GM18502 (cell line): Measurements from ENCODE around the gene SNX5.

Experiments
- ATAC-seq: cut with Tn5 transposase; IDR thresholded peaks from one replicate; pipeline ENCODE4 v1.9.1; 2021; ENCODE audit warnings: mild to moderate bottlenecking; ENCODE audit not compliant: unreplicated experiment, poor library complexity

SNX5 gene

GRCh38 chr20:17968366-17969277, at the start of gene SNX5, which contains the start of gene MGME1:
SNX5 (minus strand) TSS chr20:17968794; CDS start chr20:17968425, 369 bp downstream.
MGME1 (plus strand) TSS chr20:17969018; CDS start chr20:17969860, 842 bp downstream.
- peak; percentile 77 for ATAC-seq

DNA sequence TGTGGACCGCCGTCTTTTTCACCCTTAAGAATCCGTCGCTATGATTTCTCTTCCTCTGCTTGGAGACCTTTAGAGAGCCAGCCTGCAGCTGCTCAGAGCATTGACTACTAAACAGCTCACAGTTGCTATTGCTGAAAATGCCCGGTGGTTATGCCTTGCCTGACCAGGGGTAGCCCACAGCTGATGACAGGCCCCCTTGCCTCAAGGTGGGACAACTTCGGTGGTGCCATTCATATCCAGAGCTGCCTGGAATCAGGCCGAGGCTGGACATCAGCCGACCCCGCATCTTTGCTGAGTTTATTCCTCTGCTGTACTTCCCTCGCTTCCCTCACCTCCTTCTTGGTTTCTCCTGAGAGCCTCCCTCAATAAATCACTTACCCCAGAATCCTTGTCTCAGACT, 49.5 kb upstream of the SNX5 start:
- no peak for ATAC-seq

DNA sequence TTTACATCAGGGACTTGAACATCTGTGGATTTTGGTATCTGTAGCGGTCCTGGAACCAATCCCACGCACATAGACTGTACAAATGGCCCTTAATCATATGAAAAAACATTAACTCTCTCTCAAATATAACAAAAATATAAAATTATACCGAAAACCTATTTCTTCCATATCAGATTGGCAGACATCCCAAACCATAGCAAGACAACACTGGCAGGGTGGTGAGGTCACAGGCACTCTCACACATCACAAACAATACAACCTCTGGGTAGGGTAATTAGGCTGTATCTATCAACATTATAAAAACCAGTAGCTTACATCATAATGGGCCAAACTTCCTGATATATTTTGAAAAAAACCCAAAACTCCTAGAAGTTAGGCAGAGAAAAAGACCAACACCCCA, 48.2 kb upstream of the SNX5 start:
- ATAC-seq, result no peak

- no peak for ATAC-seq
These were observed 45.8 kb upstream of the SNX5 start for GRCh38 chr20:18014411-18014810.

DNA sequence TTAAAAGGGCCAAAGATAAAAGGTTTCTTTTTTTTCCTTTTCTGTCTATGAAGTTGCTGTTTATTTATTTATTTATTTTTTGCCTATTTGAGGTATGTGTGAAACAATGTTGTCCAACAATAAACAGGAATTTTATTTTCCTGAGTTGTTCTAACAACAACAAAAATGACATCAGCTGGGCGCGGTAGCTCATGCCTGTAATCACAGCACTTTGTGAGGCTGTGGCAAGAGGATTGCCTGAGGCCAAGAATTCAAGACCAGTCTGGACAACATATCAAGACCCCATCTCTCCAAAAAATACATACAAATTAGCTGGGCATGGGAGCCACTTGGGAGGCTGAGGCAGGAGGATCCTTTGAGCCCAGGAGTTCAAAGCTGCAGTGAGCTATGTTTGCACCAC, 44.3 kb upstream of the SNX5 start:
- no peak for ATAC-seq

DNA sequence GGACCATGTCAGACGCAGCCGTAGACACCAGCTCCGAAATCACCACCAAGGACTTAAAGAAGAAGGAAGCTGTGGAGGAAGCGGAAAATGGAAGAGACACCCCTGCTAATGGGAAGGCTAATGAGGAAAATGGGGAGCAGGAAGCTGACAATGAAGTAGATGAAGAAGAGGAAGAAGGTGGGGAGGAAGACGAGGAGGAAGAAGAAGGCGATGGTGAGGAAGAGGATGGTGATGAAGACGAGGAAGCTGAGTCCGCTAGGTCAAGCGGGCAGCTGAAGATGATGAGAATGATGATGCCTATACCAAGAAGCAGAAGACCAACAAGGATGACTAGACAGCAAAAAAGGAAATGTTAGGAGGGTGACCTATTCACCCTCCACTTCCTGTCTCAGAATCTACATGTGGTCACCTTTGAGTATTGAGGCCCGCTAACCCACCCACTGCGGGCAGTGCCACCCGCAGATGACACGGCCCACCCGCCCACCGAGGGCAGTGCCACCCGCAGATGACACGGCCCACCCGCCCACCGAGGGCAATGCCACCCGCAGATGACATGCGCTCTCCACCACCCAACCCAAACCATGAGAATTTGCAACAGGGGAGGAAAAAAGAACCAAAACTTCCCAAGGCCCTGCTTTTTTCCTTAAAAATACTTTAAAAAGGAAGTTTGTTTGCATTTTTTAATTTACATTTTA, 43.5 kb upstream of the SNX5 start:
- no peak for ATAC-seq

GRCh38 chr20:18011482-18011881, 42.9 kb upstream of the SNX5 start:
- ATAC-seq, result no peak

GRCh38 chr20:18009116-18009515, 40.5 kb upstream of the SNX5 start:
- no peak for ATAC-seq

GRCh38 chr20:18007534-18008292, 39.1 kb upstream of the SNX5 start:
- no peak for ATAC-seq

DNA sequence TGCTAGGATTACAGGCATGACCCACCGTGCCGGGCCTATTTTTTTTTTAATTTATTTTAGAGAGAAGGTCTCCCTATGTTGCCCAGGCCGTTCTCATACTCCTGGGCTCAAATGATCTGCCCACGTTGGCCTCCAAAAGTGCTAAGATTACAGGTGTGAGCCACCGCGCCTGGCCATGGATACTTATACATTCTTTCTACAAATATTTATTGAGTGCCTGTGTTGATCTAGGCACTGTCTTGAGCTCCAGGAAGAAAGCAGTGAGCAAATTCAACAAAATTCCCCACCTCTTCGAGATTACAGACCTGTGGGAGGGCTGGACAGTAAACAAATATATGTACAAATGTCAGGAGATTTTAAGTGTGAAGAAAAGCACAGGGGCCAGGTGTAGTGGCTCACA, 38.1 kb upstream of the SNX5 start:
- ATAC-seq, result no peak

GRCh38 chr20:18005990-18006364, 37.4 kb upstream of the SNX5 start:
- ATAC-seq, result no peak

- ATAC-seq, result peak; percentile 94
These were observed 36.8 kb upstream of the SNX5 start for GRCh38 chr20:18005170-18005989.

DNA sequence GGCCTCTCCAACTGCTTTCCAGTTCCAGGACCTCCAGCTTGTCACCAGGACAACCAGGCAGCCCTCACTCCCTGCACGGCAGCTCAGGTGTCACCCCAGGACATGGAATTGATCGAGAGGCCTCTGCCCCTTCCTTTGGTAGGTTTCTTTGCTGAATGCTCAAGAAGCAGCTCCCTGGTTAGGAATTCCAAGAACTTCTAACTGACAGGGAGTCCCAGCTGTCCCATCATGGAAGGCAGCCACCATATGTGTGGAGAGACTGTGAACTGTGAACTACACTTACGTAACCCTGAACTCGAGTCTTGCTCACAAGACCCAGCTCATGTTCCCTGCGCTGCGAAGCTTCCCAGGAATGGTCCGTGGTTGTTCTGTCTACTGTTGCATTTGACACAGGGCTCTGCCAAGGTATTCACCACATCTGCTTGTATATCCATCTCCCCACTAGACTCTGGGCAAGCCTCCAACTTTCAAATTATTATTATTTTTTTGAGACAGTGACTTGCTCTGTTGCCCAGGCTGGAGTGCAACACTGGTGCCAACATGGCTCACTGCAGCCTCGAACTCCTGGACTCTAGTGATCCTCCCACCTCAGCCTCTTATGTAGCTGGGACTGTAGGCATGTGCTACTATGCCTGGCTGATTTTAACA, 35.9 kb upstream of the SNX5 start:
- ATAC-seq, result no peak

DNA sequence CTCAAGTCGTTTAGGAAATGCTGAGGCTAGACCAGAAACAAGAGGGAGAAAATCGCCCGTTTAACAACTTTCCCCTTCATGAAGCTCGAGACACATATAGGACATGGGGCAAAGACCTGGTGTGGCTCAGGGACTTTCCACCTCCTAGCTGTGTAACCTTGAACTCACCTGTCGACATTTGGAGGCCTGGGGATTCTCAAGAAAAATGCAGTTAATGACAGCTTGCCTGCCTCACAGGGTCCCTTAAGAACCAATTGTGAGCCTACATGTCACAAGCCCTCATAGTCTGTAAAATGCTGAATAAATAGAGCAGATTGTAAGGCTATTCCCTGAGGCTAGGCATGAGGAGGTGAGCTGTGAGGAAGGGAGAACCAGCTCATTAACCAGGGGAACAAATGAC, 35.3 kb upstream of the SNX5 start:
- ATAC-seq, result peak; percentile 49

DNA sequence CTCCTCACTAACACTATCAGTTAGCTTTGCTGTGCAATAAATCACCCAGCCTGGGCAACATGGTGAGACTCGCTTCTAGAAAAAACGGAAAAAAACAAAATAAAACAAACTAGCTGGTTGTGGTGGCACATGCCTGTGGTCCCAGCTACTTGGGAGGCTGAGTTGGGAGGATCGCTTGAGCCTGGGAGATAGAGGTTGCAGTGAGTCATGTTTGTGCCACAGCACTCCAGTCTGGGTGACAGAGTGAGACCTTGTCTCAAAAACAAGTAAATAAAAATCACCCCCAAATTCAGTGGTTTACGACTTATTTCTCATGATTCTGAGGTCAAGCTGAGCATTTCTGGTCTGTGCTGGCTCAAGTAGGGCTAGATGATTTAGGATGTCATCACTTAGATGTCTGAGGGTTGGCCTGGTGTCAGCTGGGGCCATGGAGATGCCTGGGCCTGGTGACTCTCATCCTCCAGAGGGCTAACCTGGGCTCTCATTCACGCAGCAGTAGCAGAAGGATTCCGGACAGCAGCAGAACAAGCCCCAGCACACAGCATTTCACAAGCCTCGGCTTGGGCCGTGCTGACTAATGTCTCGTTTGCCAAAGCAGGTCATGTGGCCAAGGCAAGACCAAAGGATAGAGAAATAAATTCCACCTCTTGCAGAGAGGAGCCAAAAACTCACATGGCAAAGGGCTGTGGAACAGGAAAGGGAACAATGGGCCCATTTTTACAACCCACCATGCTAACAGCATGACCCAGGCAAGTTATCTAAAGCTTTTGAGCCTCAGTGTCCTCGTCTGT, 32.7 kb upstream of the SNX5 start:
- ATAC-seq, result no peak

DNA sequence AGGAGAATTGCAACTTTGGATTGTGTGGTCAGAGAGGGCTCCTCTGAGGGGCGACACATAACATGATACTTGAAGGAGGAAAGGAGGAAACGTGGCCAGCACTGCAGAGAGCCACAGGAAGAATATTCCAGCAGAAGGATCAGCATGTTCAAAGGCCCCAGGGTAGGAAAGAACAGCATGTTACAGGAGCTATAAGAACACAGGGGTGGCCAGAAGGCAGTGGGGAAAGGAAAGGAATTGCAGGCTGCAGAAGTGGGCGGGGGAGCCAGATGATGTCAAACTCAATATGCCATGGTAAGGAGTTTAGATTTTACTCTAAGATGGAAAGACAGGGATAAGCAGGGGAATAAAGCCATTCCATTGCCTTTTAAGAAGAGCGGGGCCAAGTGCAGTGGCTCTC, 31.0 kb upstream of the SNX5 start:
- no peak for ATAC-seq

DNA sequence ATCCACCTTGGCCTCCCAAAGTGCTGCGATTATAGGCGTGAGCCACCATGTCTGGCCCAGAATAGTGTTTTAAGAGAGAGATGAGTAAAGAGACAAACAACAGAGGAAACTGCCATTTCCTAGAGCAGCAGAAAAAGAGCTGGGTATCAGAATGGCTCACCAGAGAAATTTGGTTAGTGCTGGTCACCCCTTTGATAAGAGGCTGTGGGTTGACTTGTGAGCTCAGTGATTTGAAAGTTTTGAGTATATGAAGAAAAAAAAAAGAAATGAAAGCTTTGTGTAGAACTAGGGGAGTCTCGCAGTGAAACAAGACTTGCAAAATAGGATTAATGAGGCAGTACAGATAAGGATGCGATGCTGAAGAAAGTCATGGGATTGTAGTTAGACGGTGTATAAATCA, 29.9 kb upstream of the SNX5 start:
- no peak for ATAC-seq

DNA sequence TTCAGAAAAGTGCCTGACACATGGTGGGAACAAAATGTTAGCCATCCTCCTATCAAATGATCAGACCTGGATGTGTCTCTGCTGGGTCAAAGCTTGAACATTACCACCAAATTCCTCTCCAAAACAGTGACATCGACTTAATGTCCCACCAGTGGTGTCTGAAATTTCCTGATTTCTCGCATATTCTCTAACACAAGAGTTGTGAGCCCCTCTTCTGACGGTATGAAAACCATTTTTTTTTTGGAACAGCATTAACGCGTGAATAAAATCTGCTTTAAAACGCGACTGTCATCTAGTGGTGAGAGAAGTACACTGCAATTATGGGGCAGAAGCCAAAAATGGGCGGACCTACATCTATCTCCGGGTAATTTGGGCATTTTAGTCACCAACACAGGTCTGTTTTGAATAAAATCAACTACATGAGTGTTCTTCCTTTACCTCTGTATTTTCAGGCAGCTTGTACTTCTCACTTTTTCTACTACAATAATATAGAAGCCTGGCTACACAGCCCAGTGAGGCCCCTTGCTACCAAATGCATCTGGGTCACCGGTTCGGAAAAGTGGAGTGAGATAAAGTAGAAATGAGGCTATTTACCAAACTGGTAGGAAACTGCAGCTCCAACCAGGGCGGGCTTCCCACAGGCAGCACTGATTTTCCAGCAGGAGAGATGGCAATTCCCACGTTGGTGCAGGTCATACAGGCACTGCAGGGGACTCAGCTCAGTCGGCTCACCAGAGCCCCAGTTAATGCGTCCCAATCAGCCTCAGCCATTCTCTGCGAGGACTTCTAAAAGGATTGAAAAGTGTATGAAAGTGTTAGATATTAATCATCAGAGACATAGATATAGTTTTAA, 27.6 kb upstream of the SNX5 start:
- no peak for ATAC-seq
